DOHH2 (cell line): ENCODE results near the gene COL8A1.

ENCODE experiments used
- H3F3A ChIP-seq: fragments of 200-600 bp; sonication (generic), shearing (Covaris generic); 2 replicates; pipeline ENCODE4 v1.6.0; 2016; ENCODE audit warnings: antibody characterized with exemption, mild to moderate bottlenecking; ENCODE audit not compliant: control insufficient read depth, insufficient read depth
- H3K27ac ChIP-seq: fragments of 200-600 bp; sonication (generic); 2 replicates; pipeline ENCODE4 v1.5.1; 2014; ENCODE audit warnings: low read depth, mild to moderate bottlenecking, low read length, moderate library complexity
- H3K27me3 ChIP-seq: fragments of 200-600 bp; sonication (generic); 2 replicates; pipeline ENCODE4 v1.6.1; 2014; ENCODE audit warnings: mild to moderate bottlenecking, low read length, mixed read lengths; ENCODE audit not compliant: control insufficient read depth
- H3K36me3 ChIP-seq: fragments of 200-600 bp; sonication (generic); 2 replicates; pipeline ENCODE4 v1.6.1; 2014; ENCODE audit warnings: mild to moderate bottlenecking, low read length, moderate library complexity, mixed read lengths; ENCODE audit not compliant: control insufficient read depth
- H3K4me1 ChIP-seq: fragments of 200-600 bp; sonication (generic); 2 replicates; pipeline ENCODE4 v1.6.1; 2014; ENCODE audit warnings: mild to moderate bottlenecking, low read length, mixed read lengths; ENCODE audit not compliant: control insufficient read depth
- H3K4me2 ChIP-seq: fragments of 200-600 bp; sonication (generic); 2 replicates; pipeline ENCODE4 v1.6.0; 2014; ENCODE audit warnings: mild to moderate bottlenecking, low read length, moderate library complexity
- H3K4me3 ChIP-seq: fragments of 200-600 bp; sonication (generic); 2 replicates; pipeline ENCODE4 v1.5.1; 2014; ENCODE audit warnings: mild to moderate bottlenecking, low read length, mixed read lengths
- H3K79me2 ChIP-seq: fragments of 200-600 bp; sonication (generic); 2 replicates; pipeline ENCODE4 v1.6.1; 2014; ENCODE audit warnings: mild to moderate bottlenecking, low read length, mixed read lengths; ENCODE audit not compliant: control insufficient read depth
- H3K9me2 ChIP-seq: fragments of 200-600 bp; sonication (generic); replicated peaks from 2 replicates; pipeline ENCODE4 v1.6.1; 2014; ENCODE audit warnings: mild to moderate bottlenecking, low read length, mixed read lengths; ENCODE audit not compliant: control insufficient read depth
- H3K9me3 ChIP-seq: fragments of 200-600 bp; sonication (generic); 2 replicates; pipeline ENCODE4 v1.6.1; 2014; ENCODE audit warnings: antibody characterized with exemption, low read length, mixed read lengths; ENCODE audit not compliant: control insufficient read depth, insufficient read depth
- H4K20me1 ChIP-seq: fragments of 200-600 bp; sonication (generic); 2 replicates; pipeline ENCODE4 v1.6.0; 2014; ENCODE audit warnings: low read depth, mild to moderate bottlenecking, antibody characterized with exemption, low read length, moderate library complexity; ENCODE audit not compliant: control insufficient read depth, insufficient read depth
- CTCF ChIP-seq: fragments of 200-600 bp; sonication (generic); IDR thresholded peaks from one replicate; pipeline ENCODE4 v1.5.1; 2014; ENCODE audit warnings: antibody characterized with exemption, mild to moderate bottlenecking, low read depth, low read length; ENCODE audit not compliant: poor library complexity, severe bottlenecking
- EZH2phosphoT487 ChIP-seq: fragments of 200-600 bp; sonication (generic); IDR thresholded peaks from 2 replicates; pipeline ENCODE4 v1.6.1; 2017; ENCODE audit warnings: borderline replicate concordance, mild to moderate bottlenecking, antibody characterized with exemption, low read length, moderate library complexity, mixed read lengths

COL8A1 gene

GRCh38 chr3:99690761-99691369, 52.5 kb downstream of the COL8A1 start:
- no peaks in the 10 kb centered on the region for H3K9me2 ChIP-seq
- no peaks in the 10 kb centered on the region for H3K9me3 ChIP-seq
- H3K4me2 ChIP-seq: no peak overlapping the region
- H3K4me1 ChIP-seq: no peaks in the 10 kb centered on the region
- no peak overlapping the region for H3K27ac ChIP-seq
- TF ChIP-seq EZH2phosphoT487: no peak
- no peak for TF ChIP-seq CTCF
- no peaks in the 10 kb centered on the region for H4K20me1 ChIP-seq
- no peaks in the 10 kb centered on the region; the same call in 1 of the 2 replicates for H3K27me3 ChIP-seq
- no peaks in the 10 kb centered on the region for H3F3A ChIP-seq
- H3K79me2 ChIP-seq: no peaks in the 10 kb centered on the region
- H3K36me3 ChIP-seq: no peaks in the 10 kb centered on the region
- H3K4me3 ChIP-seq: no peak overlapping the region

GRCh38 chr3:99693636-99694035, 55.2 kb downstream of the COL8A1 start:
- Histone ChIP-seq H3K27me3 (no peaks in the 10 kb centered on the region; the same call in 1 of the 2 replicates), H3K36me3 (no peaks in the 10 kb centered on the region), H3K4me3 (no peak overlapping the region), H3F3A (no peaks in the 10 kb centered on the region), H3K4me2 (no peak overlapping the region), H4K20me1 (no peaks in the 10 kb centered on the region), H3K9me3 (no peaks in the 10 kb centered on the region), H3K27ac (no peak overlapping the region), H3K4me1 (no peaks in the 10 kb centered on the region), H3K9me2 (no peaks in the 10 kb centered on the region), H3K79me2 (no peaks in the 10 kb centered on the region)
- TF ChIP-seq CTCF (no peak), EZH2phosphoT487 (no peak)

GRCh38 chr3:99696497-99696896, 58.1 kb downstream of the COL8A1 start:
- Histone ChIP-seq H3K36me3 (no peaks in the 10 kb centered on the region), H4K20me1 (no peaks in the 10 kb centered on the region), H3K27ac (no peak overlapping the region)

More at GRCh38 chr3:99696497-99696896, 58.1 kb downstream of the COL8A1 start:
- Histone ChIP-seq H3K4me2 (no peak overlapping the region), H3K27me3 (no peaks in the 10 kb centered on the region), H3F3A (no peaks in the 10 kb centered on the region), H3K79me2 (no peaks in the 10 kb centered on the region), H3K4me1 (no peaks in the 10 kb centered on the region), H3K4me3 (no peak overlapping the region), H3K9me3 (no peaks in the 10 kb centered on the region), H3K9me2 (no peaks in the 10 kb centered on the region)
- TF ChIP-seq CTCF (no peak), EZH2phosphoT487 (no peak)
